ENCODE measurements around the gene MAP3K2.
A peak's percentile ranks its signal among the peaks of the same experiment; 100 is the strongest.
"Not testable (repeated sequence)": the region's sequence is repeated elsewhere in the genome, so short reads cannot be mapped to it uniquely, and the experiment has no call there.

Gene MAP3K2

DNA sequence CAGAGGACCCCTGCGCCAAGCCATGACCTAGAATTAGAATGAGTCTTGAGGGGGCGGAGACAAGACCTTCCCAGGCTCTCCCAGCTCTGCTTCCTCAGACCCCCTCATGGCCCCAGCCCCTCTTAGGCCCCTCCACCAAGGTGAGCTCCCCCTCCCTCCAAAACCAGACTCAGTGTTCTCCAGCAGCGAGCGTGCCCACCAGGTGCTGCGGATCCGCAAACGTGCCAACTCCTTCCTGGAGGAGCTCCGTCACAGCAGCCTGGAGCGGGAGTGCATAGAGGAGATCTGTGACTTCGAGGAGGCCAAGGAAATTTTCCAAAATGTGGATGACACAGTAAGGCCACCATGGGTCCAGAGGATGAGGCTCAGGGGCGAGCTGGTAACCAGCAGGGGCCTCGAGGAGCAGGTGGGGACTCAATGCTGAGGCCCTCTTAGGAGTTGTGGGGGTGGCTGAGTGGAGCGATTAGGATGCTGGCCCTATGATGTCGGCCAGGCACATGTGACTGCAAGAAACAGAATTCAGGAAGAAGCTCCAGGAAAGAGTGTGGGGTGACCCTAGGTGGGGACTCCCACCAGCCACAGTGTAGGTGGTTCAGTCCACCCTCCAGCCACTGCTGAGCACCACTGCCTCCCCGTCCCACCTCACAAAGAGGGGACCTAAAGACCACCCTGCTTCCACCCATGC, 33.5 kb upstream of the MAP3K2 start:
- DNase-seq, result no peak

DNA sequence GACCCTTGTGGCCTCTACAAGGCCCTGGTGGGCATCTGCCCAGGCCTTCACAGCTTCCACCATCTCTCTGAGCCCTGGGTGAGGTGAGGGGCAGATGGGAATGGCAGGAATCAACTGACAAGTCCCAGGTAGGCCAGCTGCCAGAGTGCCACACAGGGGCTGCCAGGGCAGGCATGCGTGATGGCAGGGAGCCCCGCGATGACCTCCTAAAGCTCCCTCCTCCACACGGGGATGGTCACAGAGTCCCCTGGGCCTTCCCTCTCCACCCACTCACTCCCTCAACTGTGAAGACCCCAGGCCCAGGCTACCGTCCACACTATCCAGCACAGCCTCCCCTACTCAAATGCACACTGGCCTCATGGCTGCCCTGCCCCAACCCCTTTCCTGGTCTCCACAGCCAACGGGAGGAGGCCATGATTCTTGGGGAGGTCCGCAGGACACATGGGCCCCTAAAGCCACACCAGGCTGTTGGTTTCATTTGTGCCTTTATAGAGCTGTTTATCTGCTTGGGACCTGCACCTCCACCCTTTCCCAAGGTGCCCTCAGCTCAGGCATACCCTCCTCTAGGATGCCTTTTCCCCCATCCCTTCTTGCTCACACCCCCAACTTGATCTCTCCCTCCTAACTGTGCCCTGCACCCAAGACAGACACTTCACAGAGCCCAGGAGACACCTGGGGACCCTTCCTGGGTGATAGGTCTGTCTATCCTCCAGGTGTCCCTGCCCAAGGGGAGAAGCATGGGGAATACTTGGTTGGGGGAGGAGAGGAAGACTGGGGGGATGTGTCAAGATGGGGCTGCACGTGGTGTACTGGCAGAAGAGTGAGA, 32.5 kb upstream of the MAP3K2 start:
- no peak for DNase-seq

GRCh38 chr2:127419448-127420038, 31.8 kb upstream of the MAP3K2 start:
- DNase-seq, result no peak

- no peak for DNase-seq
Observed at GRCh38 chr2:127419112-127419430, 31.3 kb upstream of the MAP3K2 start.

DNA sequence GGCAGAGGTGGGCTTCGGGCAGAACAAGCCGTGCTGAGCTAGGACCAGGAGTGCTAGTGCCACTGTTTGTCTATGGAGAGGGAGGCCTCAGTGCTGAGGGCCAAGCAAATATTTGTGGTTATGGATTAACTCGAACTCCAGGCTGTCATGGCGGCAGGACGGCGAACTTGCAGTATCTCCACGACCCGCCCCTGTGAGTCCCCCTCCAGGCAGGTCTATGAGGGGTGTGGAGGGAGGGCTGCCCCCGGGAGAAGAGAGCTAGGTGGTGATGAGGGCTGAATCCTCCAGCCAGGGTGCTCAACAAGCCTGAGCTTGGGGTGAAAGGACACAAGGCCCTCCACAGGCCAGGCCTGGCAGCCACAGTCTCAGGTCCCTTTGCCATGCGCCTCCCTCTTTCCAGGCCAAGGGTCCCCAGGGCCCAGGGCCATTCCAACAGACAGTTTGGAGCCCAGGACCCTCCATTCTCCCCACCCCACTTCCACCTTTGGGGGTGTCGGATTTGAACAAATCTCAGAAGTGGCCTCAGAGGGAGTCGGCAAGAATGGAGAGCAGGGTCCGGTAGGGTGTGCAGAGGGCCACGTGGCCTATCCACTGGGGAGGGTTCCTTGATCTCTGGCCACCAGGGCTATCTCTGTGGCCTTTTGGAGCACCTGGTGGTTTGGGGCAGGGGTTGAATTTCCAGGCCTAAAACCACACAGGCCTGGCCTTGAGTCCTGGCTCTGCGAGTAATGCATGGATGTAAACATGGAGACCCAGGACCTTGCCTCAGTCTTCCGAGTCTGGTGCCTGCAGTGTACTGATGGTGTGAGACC, 30.7 kb upstream of the MAP3K2 start, which contains the start of gene PROC:
PROC (plus strand) TSS at position 128 of the 812 bp plus-strand sequence. CDS start 1,516 bp downstream, outside the sequence.
- DNase-seq, result no peak

DNA sequence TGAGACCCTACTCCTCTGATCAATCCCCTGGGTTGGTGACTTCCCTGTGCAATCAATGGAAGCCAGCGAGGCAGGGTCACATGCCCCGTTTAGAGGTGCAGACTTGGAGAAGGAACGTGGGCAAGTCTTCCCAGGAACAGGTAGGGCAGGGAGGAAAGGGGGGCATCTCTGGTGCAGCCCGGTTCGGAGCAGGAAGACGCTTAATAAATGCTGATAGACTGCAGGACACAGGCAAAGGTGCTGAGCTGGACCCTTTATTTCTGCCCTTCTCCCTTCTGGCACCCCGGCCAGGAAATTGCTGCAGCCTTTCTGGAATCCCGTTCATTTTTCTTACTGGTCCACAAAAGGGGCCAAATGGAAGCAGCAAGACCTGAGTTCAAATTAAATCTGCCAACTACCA, 29.6 kb upstream of the MAP3K2 start:
- no peak for DNase-seq

- peak; percentile 45 to 71 for DNase-seq
Observed at GRCh38 chr2:127416506-127417001, 28.8 kb upstream of the MAP3K2 start.

GRCh38 chr2:127415593-127416505, 28.1 kb upstream of the MAP3K2 start:
- peak; percentile 31 to 61 for DNase-seq

DNA sequence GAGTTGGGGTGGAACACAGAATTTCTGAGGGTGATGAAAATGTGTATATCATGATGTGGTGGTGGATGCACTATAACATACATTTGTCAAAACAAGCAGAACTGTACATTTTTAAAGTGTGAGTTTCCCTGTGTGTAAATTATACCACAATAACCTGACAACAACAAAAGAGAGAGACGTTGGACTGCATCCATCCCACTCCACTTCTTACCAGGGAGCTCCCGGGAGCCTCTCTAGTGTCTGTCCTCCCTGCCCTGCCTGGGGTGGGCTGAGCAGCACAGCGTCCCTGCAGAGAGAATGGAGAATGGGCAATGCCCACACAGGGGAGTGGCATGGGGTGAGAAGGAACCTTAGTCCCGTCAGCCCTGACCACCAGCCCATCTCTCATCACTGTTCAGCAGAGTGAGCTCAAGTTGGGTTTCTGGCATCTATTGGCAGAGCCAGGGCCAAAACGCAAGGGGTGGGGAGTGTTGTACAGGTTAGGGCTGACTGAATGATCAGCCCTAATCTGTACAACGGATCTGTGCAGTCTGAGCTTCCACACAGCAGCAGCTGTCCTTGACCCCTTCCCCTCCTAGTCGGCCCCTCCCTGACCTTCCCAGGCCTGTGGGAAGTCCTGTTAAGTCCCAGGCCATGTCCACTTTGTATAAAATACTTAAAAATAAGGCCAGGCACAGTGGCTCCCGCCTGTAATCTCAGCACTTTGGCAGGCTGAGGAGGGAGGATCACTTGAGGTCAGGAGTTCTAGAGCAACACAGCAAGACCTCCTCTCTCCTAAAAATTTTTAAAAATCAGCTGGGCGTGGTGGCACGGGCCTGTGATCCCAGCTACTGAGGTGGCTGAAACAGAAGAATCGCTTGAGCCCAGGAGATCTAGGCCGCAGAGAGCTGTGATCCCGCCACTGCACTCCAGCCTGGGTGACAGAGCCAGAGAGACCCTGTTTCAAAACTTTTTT, 27.1 kb upstream of the MAP3K2 start:
- DNase-seq, result no peak

GRCh38 chr2:127413782-127414637, 26.2 kb upstream of the MAP3K2 start:
- DNase-seq, result no peak

GRCh38 chr2:127413200-127413599, 25.4 kb upstream of the MAP3K2 start:
- no peak for DNase-seq

GRCh38 chr2:127411653-127412369, 24.0 kb upstream of the MAP3K2 start:
- no peak for DNase-seq

GRCh38 chr2:127410871-127411652, 23.3 kb upstream of the MAP3K2 start:
- DNase-seq, result no peak

DNA sequence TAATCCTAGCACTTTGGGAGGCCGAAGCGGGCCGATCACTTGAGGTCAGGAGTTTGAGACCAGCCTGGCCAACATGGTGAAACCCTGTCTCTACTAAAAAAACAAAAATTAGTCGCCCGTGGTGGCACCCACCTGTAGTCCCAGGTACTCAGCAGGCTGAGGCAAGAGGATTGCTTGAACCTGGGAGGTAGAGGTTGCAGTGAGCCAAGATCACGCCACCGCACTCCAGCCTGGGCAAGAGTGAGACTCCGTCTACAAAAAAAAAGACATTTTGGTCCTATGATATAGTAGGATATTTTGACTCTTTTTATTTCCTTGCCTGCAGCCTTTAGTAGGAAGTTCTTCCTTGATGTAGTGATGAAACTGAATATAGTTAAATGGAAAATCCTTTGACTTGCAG, 21.9 kb upstream of the MAP3K2 start:
- DNase-seq, result not testable (repeated sequence)

DNA sequence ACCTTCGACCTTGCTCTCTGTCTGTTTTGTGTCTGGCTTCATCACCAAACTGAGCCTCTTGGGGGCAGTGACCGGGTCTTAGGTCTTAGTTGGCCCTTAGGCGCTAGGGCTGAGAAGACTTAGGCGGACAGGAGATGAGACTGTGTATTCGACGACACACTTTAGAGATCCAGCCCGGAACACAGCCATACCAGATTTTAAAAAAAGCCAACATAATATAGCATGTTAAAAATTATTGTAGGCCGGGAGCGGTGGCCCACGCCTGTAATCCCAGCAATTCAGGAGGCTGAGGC, 21.0 kb upstream of the MAP3K2 start:
- no peak for DNase-seq

DNA sequence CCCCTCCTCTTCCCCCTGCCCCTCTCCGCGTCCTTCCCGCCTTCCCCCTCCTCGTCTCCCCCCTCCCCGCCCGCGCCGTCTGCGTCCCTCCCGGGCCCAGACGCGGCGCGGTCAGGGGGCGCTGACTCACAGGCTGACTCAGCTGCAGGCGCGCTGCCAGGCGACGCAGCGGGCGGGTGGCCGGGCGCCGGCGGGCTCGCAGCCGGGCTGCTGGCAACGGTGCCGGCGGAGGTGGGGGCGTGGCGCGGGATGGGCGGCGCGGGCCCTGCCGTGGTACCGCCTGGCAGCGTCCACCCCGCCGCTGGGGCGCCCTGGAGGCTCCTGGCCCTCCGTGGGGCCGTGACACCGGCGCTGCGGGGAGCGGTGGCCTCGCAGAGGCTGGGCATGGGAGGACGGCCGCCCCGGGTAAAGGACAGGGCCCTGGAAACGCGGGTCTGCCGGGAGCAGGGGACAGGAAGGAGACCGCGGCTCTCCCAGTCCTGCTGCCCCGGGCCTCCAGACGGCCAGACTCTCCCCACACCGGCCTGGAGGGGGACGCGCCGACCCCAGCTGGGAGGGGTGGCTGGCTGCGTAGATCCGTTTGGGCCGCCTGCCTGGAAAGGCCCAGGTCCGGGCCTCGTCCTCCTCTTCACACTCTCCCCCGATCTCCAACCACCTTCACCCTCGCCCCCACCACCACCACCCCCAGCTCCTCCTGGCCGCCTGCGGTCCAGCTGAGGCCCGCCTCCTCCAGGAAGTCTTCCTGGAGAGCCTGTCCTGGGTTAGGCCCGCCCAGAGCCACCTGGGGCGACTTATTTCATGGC, 20.4 kb upstream of the MAP3K2 start:
- peak; percentile 68 to 73 for DNase-seq

DNA sequence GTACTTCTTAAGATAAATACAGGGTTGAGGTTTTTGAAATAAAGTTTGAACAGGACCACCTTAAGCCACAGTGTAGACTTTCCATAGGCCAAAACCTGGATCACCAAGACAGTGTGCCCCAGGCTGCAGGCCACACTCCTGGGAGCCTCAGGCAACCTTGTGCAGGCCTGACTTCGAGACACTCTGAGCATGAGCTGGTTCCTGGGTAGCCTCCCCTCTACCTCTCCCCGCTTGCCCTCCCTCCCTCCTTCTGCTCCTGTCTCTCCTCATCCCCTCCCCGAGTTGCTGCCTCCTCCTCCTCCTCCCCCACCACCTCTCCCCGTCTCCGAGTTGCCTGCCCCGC, 19.9 kb upstream of the MAP3K2 start:
- DNase-seq, result peak in 1 of 2 experiments; percentile 73

DNA sequence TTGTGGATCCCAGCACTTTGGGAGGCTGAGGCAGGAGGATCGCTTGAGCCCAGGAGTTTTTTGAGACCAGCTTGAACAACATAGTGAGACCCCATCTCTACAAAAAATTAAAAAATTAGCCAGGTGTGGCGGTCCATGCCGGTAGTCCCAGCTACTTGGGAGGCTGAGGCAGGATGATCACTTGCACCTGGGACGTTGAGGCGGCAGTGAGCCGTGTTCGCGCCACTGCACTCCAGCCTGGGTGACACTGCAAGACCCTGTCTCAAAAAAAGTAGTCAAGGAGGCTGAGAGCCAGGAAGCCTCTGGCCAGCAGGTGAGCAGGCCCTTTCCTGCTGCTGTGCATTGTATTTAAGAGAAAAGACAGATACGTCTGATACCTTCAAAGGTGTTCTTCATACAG, 19.3 kb upstream of the MAP3K2 start:
- DNase-seq, result no peak
